Liver (tissue), 3 donors: ENCODE data around the gene PCNX4.

Source experiments
- CTCF ChIP-seq: fragments of 150-350 bp; IDR thresholded peaks from 2 replicates; pipeline ENCODE4 v1.5.1; 2017; ENCODE audit warnings: improper control_type of control experiment, low read depth, low read length; ENCODE audit not compliant: missing input control
- FOXA1 ChIP-seq: IDR thresholded peaks from 2 replicates; pipeline ENCODE4 v1.6.1; 2016; ENCODE audit warnings: antibody characterized with exemption
- GABPA ChIP-seq, 2 donors: IDR thresholded peaks in 1 of 2; conservative IDR thresholded peaks in 1 of 2; 2 replicates each; pipeline ENCODE4 v1.6.1; 2016; ENCODE audit warnings: antibody characterized with exemption in 2 of 2, mild to moderate bottlenecking in 1 of 2, moderate library complexity in 1 of 2
- JUND ChIP-seq, 2 donors: IDR thresholded peaks; 2 replicates each; pipeline ENCODE4 v1.6.1; 2016; ENCODE audit warnings: antibody characterized with exemption in 2 of 2
- MAX ChIP-seq: IDR thresholded peaks from 2 replicates; pipeline ENCODE4 v1.6.1; 2016; ENCODE audit warnings: antibody characterized with exemption
- TAF1 ChIP-seq: conservative IDR thresholded peaks from 2 replicates; pipeline ENCODE4 v1.6.1; 2016; ENCODE audit warnings: antibody characterized with exemption, mild to moderate bottlenecking
- YY1 ChIP-seq: IDR thresholded peaks from 2 replicates; pipeline ENCODE4 v1.6.1; 2016; ENCODE audit warnings: antibody characterized with exemption, mild to moderate bottlenecking
- donor health status: healthy.
- donor health status: healthy.

GRCh38 chr14:60051721-60052221, 40.0 kb upstream of the PCNX4 start:
- TF ChIP-seq CTCF: no peak
- no peak for TF ChIP-seq MAX
- TF ChIP-seq YY1: no peak
- TF ChIP-seq FOXA1: no peak
- no peak for TF ChIP-seq TAF1
- TF ChIP-seq GABPA (IDR thresholded peaks at IDR 0.05 in 1 of 2, conservative IDR thresholded peaks at IDR 0.05 in 1 of 2): no peak
- no peak for TF ChIP-seq JUND (IDR thresholded peaks at IDR 0.05)
